Measurements from ENCODE around the gene PCNA. TPM values are rescaled to one million over a fixed set of nuclear protein-coding genes. Genes with fewer than 3 reads are reported as not detected.
A peak's percentile ranks its signal among the peaks of the same experiment; 100 is the strongest.

The PCNA gene
- total and polyA plus RNA-seq, 9 of the 15 experiments (the other 6 are each of a cell fraction or from before 2014, with no cell fraction given), result 213 to 390 (median 291) TPM

- TF ChIP-seq MGA (IDR thresholded peaks at IDR 0.05) (peak; percentile 83), ESRRA (IDR thresholded peaks at IDR 0.05; ENCODE audit: borderline replicate concordance, low read depth) (no peak), U2AF2 (optimal IDR thresholded peaks at IDR 0.05; ENCODE audit: low read depth, low read length) (no peak), SMAD3 (CRISPR knock-in tag; conservative IDR thresholded peaks at IDR 0.05) (no peak), ZNF324 (CRISPR knock-in tag; IDR thresholded peaks at IDR 0.05) (no peak), NCOA2 (IDR thresholded peaks at IDR 0.05; ENCODE audit: partially characterized antibody in 2 of 2) (no peak), ZNF316 (IDR thresholded peaks at IDR 0.05) (no peak), IRF1 (CRISPR knock-in tag; IDR thresholded peaks at IDR 0.05; ENCODE audit: borderline replicate concordance) (0 out of 2 replicates have a peak, but pooled peaks have one; percentile 26), HCFC1 (IDR thresholded peaks at IDR 0.05; ENCODE audit: low read depth, low read length) (no peak; the same call in 1 of the 2 replicates), DPF2 (IDR thresholded peaks at IDR 0.05) (peak; percentile 30; the same call in 1 of the 2 replicates), GTF2F1 (IDR thresholded peaks at IDR 0.05; ENCODE audit: low read depth, low read length) (no peak), CEBPG (CRISPR knock-in tag; IDR thresholded peaks at IDR 0.05) (no peak), CEBPG (tag; conservative IDR thresholded peaks at IDR 0.05 in 1 of 2, IDR thresholded peaks at IDR 0.05 in 1 of 2) (no peak), RNF2 (IDR thresholded peaks at IDR 0.05) (0 out of 2 replicates have a peak, but pooled peaks have one; percentile 25), CHD2 (IDR thresholded peaks at IDR 0.05; ENCODE audit: low read depth, low read length) (no peak), TCF15 (CRISPR knock-in tag; IDR thresholded peaks at IDR 0.05) (no peak), ATF7 (IDR thresholded peaks at IDR 0.05) (peak; percentile 57; the same call in 1 of the 2 replicates), SMARCE1 (IDR thresholded peaks at IDR 0.05) (0 out of 2 replicates have a peak, but pooled peaks have one; percentile 15)
These were observed 41.3 kb downstream of the PCNA start (continued) for GRCh38 chr20:5078399-5078958.

Measured in K562 (cell line).